H9 (cell line): ENCODE measurements around the gene ZNF521. TPM values are rescaled to one million over a fixed set of nuclear protein-coding genes. Genes with fewer than 3 reads are reported as not detected.

Source experiments
- DNase-seq: peaks from one replicate; pipeline ENCODE4 v3.0.0-alpha.2; 2017
- H2AFZ ChIP-seq: one replicate; pipeline ENCODE4 v1.6.1; 2013; ENCODE audit warnings: mild to moderate bottlenecking, low read length, control low read depth, moderate library complexity
- H2AK5ac ChIP-seq: 2 replicates; pipeline ENCODE4 v1.6.1; 2013; ENCODE audit warnings: low read length, control low read depth, mixed read lengths; ENCODE audit not compliant: insufficient read length
- H2BK120ac ChIP-seq: one replicate; pipeline ENCODE4 v1.6.1; 2013; ENCODE audit warnings: low read depth, mild to moderate bottlenecking, low read length, control low read depth, inconsistent platforms; ENCODE audit not compliant: poor library complexity, severe bottlenecking
- H2BK12ac ChIP-seq: 2 replicates; pipeline ENCODE4 v1.6.1; 2013; ENCODE audit warnings: low read length, control low read depth, mixed read lengths, low read depth; ENCODE audit not compliant: insufficient read length
- H2BK15ac ChIP-seq: 2 replicates; pipeline ENCODE4 v1.6.1; 2013; ENCODE audit warnings: low read depth, low read length, control low read depth
- H2BK20ac ChIP-seq: one replicate; pipeline ENCODE4 v1.6.1; 2013; ENCODE audit warnings: low read depth, mild to moderate bottlenecking, low read length, control low read depth, inconsistent platforms; ENCODE audit not compliant: poor library complexity, severe bottlenecking
- H2BK5ac ChIP-seq: 2 replicates; pipeline ENCODE4 v1.6.1; 2013; ENCODE audit warnings: low read length, control low read depth, mixed read lengths; ENCODE audit not compliant: insufficient read length
- H3K14ac ChIP-seq: 2 replicates; pipeline ENCODE4 v1.6.1; 2013; ENCODE audit warnings: low read length, control low read depth; ENCODE audit not compliant: insufficient read depth
- H3K18ac ChIP-seq: 2 replicates; pipeline ENCODE4 v1.6.1; 2013; ENCODE audit warnings: low read depth, mild to moderate bottlenecking, mixed read lengths, low read length, control low read depth; ENCODE audit not compliant: insufficient read length
- H3K23ac ChIP-seq: 2 replicates; pipeline ENCODE4 v1.6.1; 2013; ENCODE audit warnings: low read length, control low read depth, mixed read lengths, low read depth; ENCODE audit not compliant: insufficient read length
- H3K23me2 ChIP-seq: 2 replicates; pipeline ENCODE4 v1.6.1; 2013; ENCODE audit warnings: low read depth, mild to moderate bottlenecking, mixed read lengths, low read length, control low read depth; ENCODE audit not compliant: insufficient read length, poor library complexity, severe bottlenecking
- H3K27ac ChIP-seq: 2 replicates; pipeline ENCODE4 v1.5.1; 2013; ENCODE audit warnings: low read length, control low read depth, mixed read lengths, low read depth; ENCODE audit not compliant: insufficient read length
- H3K27me3 ChIP-seq: 2 replicates; pipeline ENCODE4 v1.6.1; 2013; ENCODE audit warnings: low read length, control low read depth, inconsistent platforms; ENCODE audit not compliant: insufficient read depth
- H3K4ac ChIP-seq: 2 replicates; pipeline ENCODE4 v1.6.1; 2013; ENCODE audit warnings: low read depth, mild to moderate bottlenecking, control low read depth, inconsistent platforms, low read length, moderate library complexity
- H3K4me1 ChIP-seq: 2 replicates; pipeline ENCODE4 v1.6.1; 2013; ENCODE audit warnings: low read length, control low read depth, inconsistent platforms; ENCODE audit not compliant: insufficient read depth
- H3K4me2 ChIP-seq: 2 replicates; pipeline ENCODE4 v1.6.1; 2013; ENCODE audit warnings: low read length, control low read depth, mixed read lengths; ENCODE audit not compliant: insufficient read length, insufficient read depth
- H3K56ac ChIP-seq: 2 replicates; pipeline ENCODE4 v1.6.1; 2013; ENCODE audit warnings: low read depth, mild to moderate bottlenecking, mixed read lengths, low read length, control low read depth; ENCODE audit not compliant: insufficient read length
- H3K79me1 ChIP-seq: 2 replicates; pipeline ENCODE4 v1.6.1; 2013; ENCODE audit warnings: low read depth, mild to moderate bottlenecking, moderate library complexity, low read length, control low read depth, inconsistent platforms; ENCODE audit not compliant: insufficient read depth, poor library complexity, severe bottlenecking
- H3K79me2 ChIP-seq: 2 replicates; pipeline ENCODE4 v1.6.1; 2013; ENCODE audit warnings: low read length, control low read depth, inconsistent platforms; ENCODE audit not compliant: insufficient read depth
- H3K9ac ChIP-seq: 2 replicates; pipeline ENCODE4 v1.6.1; 2013; ENCODE audit warnings: low read length, control low read depth, mixed read lengths; ENCODE audit not compliant: insufficient read length; ENCODE audit errors: extremely low read depth
- H3K9me3 ChIP-seq: one replicate; pipeline ENCODE4 v1.6.1; 2013; ENCODE audit warnings: low read depth, low read length, inconsistent platforms; ENCODE audit not compliant: control insufficient read depth
- H3T11ph ChIP-seq: one replicate; pipeline ENCODE4 v1.6.1; 2013; ENCODE audit warnings: mild to moderate bottlenecking, low read length, control low read depth, inconsistent platforms
- H4K20me1 ChIP-seq: one replicate; pipeline ENCODE4 v1.6.1; 2013; ENCODE audit not compliant: control insufficient read depth, insufficient read length, insufficient read depth
- H4K5ac ChIP-seq: 2 replicates; pipeline ENCODE4 v1.6.1; 2013; ENCODE audit warnings: low read depth, mild to moderate bottlenecking, mixed read lengths, low read length, control low read depth; ENCODE audit not compliant: insufficient read length
- H4K8ac ChIP-seq: replicated peaks from 2 replicates; pipeline ENCODE4 v1.6.1; 2013; ENCODE audit warnings: low read length, control low read depth, mixed read lengths, low read depth; ENCODE audit not compliant: insufficient read length
- H4K91ac ChIP-seq: 2 replicates; pipeline ENCODE4 v1.6.1; 2013; ENCODE audit warnings: low read depth, mild to moderate bottlenecking, moderate library complexity, mixed read lengths, low read length, control low read depth; ENCODE audit not compliant: insufficient read length
- H3K27ac Mint-ChIP-seq, 3 experiments: 2 replicates in 2 of 3; 3 replicates in 1 of 3; pipeline ENCODE4 v1.8.0; 2020 to 2021; ENCODE audit warnings: mixed read lengths in 3 of 3, mild to moderate bottlenecking in 1 of 3, moderate library complexity in 1 of 3
- H3K27me3 Mint-ChIP-seq: 2 replicates; pipeline ENCODE4 v1.8.0; 2021; ENCODE audit warnings: low read depth, mild to moderate bottlenecking, moderate library complexity, mixed read lengths
- H3K36me3 Mint-ChIP-seq, 3 experiments: 2 replicates in 2 of 3; 3 replicates in 1 of 3; pipeline ENCODE4 v1.8.0; 2020 to 2021; ENCODE audit warnings: low read depth in 3 of 3, mixed read lengths in 3 of 3; ENCODE audit not compliant: insufficient read depth in 1 of 3
- H3K4me1 Mint-ChIP-seq, 2 experiments: 2 replicates each; pipeline ENCODE4 v1.8.0; 2020; ENCODE audit warnings: mixed read lengths in 2 of 2
- H3K4me3 Mint-ChIP-seq, 2 experiments: 2 replicates in 1 of 2; 3 replicates in 1 of 2; pipeline ENCODE4 v1.8.0; 2020 to 2021; ENCODE audit warnings: mild to moderate bottlenecking in 2 of 2, mixed read lengths in 2 of 2, moderate library complexity in 1 of 2
- H3K9me3 Mint-ChIP-seq, 2 experiments: 2 replicates in 1 of 2; 3 replicates in 1 of 2; pipeline ENCODE4 v1.8.0; 2020; ENCODE audit warnings: mild to moderate bottlenecking in 2 of 2, mixed read lengths in 2 of 2, moderate library complexity in 1 of 2
- WGBS: extraction: QIAGEN DNeasy Blood & Tissue Kit; methylation state at CpG from one replicate; pipeline ENCODE4 v1.1.7; 2013; ENCODE audit warnings: missing lambda C conversion rate, low lambda C conversion rate, mixed read lengths; ENCODE audit not compliant: insufficient read length; ENCODE audit errors: extremely low coverage; 5-methylcytosine and 5-hydroxymethylcytosine counted together
- total RNA-seq: library from RNA; stranded (reverse); gene quantifications from 2 replicates; pipeline ENCODE4 v1.2.1, GENCODE V29; 2021
- TF ChIP-seq, protein P1 (sequence below): fragments of 200-600 bp; sonication (generic); conservative IDR thresholded peaks from 3 replicates; pipeline ENCODE4 v1.8.0; 2021; ENCODE audit warnings: antibody characterized with exemption, mild to moderate bottlenecking

The ZNF521 gene
- total RNA-seq, 1 experiment from 2014 or later: 3.3 TPM

DNA sequence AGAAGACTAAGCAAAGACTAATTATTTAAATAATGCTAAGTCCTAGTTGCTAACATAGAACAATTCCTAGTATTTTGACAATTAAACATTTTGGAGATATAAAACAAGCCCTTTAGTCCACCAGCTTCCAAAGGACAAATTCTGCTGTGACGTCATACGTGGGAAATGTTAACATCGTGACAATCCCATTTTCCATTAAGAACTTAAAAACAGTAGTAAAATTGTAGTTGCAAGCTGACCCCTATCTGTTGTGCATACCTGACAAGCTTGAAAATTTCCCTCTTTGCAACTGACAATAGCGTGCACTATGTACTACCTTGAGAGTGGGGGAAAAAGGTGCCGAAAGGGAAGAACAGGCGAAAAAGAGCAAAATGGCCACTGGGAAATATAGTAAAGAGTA, 279.8 kb downstream of the ZNF521 start:
- H3K18ac ChIP-seq: no peak overlapping the region
- TF ChIP-seq, protein P1, sequence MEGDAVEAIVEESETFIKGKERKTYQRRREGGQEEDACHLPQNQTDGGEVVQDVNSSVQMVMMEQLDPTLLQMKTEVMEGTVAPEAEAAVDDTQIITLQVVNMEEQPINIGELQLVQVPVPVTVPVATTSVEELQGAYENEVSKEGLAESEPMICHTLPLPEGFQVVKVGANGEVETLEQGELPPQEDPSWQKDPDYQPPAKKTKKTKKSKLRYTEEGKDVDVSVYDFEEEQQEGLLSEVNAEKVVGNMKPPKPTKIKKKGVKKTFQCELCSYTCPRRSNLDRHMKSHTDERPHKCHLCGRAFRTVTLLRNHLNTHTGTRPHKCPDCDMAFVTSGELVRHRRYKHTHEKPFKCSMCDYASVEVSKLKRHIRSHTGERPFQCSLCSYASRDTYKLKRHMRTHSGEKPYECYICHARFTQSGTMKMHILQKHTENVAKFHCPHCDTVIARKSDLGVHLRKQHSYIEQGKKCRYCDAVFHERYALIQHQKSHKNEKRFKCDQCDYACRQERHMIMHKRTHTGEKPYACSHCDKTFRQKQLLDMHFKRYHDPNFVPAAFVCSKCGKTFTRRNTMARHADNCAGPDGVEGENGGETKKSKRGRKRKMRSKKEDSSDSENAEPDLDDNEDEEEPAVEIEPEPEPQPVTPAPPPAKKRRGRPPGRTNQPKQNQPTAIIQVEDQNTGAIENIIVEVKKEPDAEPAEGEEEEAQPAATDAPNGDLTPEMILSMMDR: no peak
- H3K27me3 ChIP-seq: no peaks in the 10 kb centered on the region
- H3T11ph ChIP-seq: no peak overlapping the region
- H3K27ac ChIP-seq: no peak overlapping the region
- no peak overlapping the region for H2AFZ ChIP-seq
- no peaks in the 10 kb centered on the region for H4K20me1 ChIP-seq
- no peak overlapping the region for H2BK12ac ChIP-seq
- H4K8ac ChIP-seq: no peak overlapping the region
- H3K27ac Mint-ChIP-seq: no peak overlapping the region
- no CpG with 5 or more reads among the region's 6 CpGs for WGBS
- no peaks in the 10 kb centered on the region for H3K79me1 ChIP-seq
- H3K36me3 Mint-ChIP-seq: no peaks in the 10 kb centered on the region
- H2BK15ac ChIP-seq: no peak overlapping the region
- H2BK120ac ChIP-seq: no peak overlapping the region
- H3K9me3 Mint-ChIP-seq: no peaks in the 10 kb centered on the region
- H2BK5ac ChIP-seq: no peak overlapping the region
- DNase-seq: no peak
- peaks cover 40 to 51% of the 10 kb centered on the region in 2 experiments for H3K4me1 Mint-ChIP-seq
- no peak overlapping the region for H3K4me2 ChIP-seq
- H3K9me3 ChIP-seq: no peaks in the 10 kb centered on the region
- H4K91ac ChIP-seq: no peak overlapping the region
- no peak overlapping the region for H3K23ac ChIP-seq
- H3K79me2 ChIP-seq: no peaks in the 10 kb centered on the region
- H4K5ac ChIP-seq: no peak overlapping the region
- no peak overlapping the region for H3K56ac ChIP-seq
- H3K4me3 Mint-ChIP-seq: no peak overlapping the region
- H3K14ac ChIP-seq: no peak overlapping the region
- H3K27me3 Mint-ChIP-seq: no peaks in the 10 kb centered on the region; the same call in 1 of the 2 replicates
- H2AK5ac ChIP-seq: no peak overlapping the region
- H3K9ac ChIP-seq: no peak overlapping the region
- peaks cover 7% of the 10 kb centered on the region for H3K4me1 ChIP-seq
- H3K23me2 ChIP-seq: no peaks in the 10 kb centered on the region
- H2BK20ac ChIP-seq: no peak overlapping the region
- no peak overlapping the region for H3K4ac ChIP-seq
